SK-N-SH (cell line): ENCODE measurements around the gene MAGI2.

Experiments
- RAD21 ChIP-seq: IDR thresholded peaks from 2 replicates; pipeline ENCODE4 v1.6.1; 2012; ENCODE audit warnings: mild to moderate bottlenecking, low read length
- RFX5 ChIP-seq: IDR thresholded peaks from 2 replicates; pipeline ENCODE4 v1.6.1; 2012; ENCODE audit warnings: mild to moderate bottlenecking, improper control_type of control experiment, low read length
- SMC3 ChIP-seq: IDR thresholded peaks from 2 replicates; pipeline ENCODE4 v1.6.1; 2012; ENCODE audit warnings: low read depth, low read length, improper control_type of control experiment
- TF ChIP-seq, protein P1 (sequence below): fragments of 200-600 bp; sonication (generic); IDR thresholded peaks from 2 replicates; pipeline ENCODE4 v1.6.1; 2017; ENCODE audit warnings: antibody characterized with exemption, mild to moderate bottlenecking, moderate library complexity

DNA sequence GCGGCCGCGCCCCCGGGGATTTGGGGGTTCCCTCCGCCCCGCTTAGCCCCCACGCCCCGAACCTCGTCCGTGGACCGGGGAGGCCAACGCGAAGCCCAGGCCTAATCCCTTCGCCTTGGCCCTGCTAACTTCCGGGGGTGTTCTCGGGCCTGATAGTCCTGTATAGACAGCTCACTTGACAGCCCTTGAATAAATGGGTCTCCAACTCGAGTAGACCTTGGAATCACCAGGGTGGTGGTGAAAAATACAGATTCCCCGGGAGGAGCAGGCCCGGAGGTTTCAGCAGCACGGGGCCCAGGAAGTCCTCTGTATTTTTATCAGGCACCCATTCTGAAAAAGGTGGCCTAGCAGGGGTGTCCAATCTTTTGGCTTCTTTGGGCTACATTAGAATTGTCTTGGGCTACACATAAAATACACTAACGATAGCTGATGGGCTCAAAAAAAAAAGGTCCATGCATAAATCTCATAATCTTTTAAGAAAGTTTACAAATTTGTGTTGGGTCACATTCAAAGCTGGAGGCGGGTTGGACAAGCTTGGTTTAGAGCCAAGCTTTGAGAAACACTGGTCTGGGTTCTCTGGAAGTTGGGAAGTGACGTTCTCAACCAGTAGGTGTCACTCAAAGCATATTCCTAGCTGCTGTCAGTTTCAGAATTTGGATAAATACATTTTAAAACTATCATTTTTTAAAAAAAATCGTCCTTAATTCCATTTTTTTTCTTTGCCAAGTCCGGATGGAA, 1433.2 kb downstream of the MAGI2 start:
- TF ChIP-seq, protein P1, sequence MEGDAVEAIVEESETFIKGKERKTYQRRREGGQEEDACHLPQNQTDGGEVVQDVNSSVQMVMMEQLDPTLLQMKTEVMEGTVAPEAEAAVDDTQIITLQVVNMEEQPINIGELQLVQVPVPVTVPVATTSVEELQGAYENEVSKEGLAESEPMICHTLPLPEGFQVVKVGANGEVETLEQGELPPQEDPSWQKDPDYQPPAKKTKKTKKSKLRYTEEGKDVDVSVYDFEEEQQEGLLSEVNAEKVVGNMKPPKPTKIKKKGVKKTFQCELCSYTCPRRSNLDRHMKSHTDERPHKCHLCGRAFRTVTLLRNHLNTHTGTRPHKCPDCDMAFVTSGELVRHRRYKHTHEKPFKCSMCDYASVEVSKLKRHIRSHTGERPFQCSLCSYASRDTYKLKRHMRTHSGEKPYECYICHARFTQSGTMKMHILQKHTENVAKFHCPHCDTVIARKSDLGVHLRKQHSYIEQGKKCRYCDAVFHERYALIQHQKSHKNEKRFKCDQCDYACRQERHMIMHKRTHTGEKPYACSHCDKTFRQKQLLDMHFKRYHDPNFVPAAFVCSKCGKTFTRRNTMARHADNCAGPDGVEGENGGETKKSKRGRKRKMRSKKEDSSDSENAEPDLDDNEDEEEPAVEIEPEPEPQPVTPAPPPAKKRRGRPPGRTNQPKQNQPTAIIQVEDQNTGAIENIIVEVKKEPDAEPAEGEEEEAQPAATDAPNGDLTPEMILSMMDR: peak; percentile 97
- no peak for TF ChIP-seq RFX5
- TF ChIP-seq SMC3: peak; percentile 70
- peak; percentile 93 for TF ChIP-seq RAD21
